ENCODE measurements around the gene RDH13.
A peak's percentile ranks its signal among the peaks of the same experiment; 100 is the strongest.
"Not testable (repeated sequence)": the region's sequence is repeated elsewhere in the genome, so short reads cannot be mapped to it uniquely, and the experiment has no call there.

The RDH13 gene

GRCh38 chr19:55062735-55063491 lies at the start of gene RDH13:
RDH13 (minus strand) TSS chr19:55063148; CDS start chr19:55063032, 116 bp downstream.
- peaks cover 0 to 5% of the 10 kb centered on the region in 2 donors for H3K4me1 ChIP-seq (ENCODE audit: control insufficient read depth in 1 of 2, insufficient read depth in 2 of 2, low read length in 2 of 2)
- H3K36me3 ChIP-seq (ENCODE audit: control insufficient read depth in 1 of 2, insufficient read depth in 2 of 2, low read length in 2 of 2): peaks cover 7 to 12% of the 10 kb centered on the region in 2 donors
- no peaks in the 10 kb centered on the region for H3K9me3 ChIP-seq (ENCODE audit: control insufficient read depth in 1 of 2, low read length in 2 of 2)
- peak within 1 kb of the TSS; percentile 65 to 90 for H3K9ac ChIP-seq (ENCODE audit: low read depth in 1 of 2, low read length in 2 of 2)
- peak within 1 kb of the TSS; percentile 20 for H3K27ac ChIP-seq (ENCODE audit: low read depth, low read length)
- H3K27me3 ChIP-seq (ENCODE audit: control insufficient read depth in 1 of 2, insufficient read depth in 2 of 2, low read length in 2 of 2): no peaks in the 10 kb centered on the region
- peak within 1 kb of the TSS; percentile 65 to 81 for H3K4me3 ChIP-seq (ENCODE audit: low read depth in 1 of 2, low read length in 2 of 2)

GRCh38 chr19:55112246-55112776 lies 49.4 kb upstream of the RDH13 start:
- peaks cover 18 to 28% of the 10 kb centered on the region in 2 donors for H3K36me3 ChIP-seq (ENCODE audit: control insufficient read depth in 1 of 2, insufficient read depth in 2 of 2, low read length in 2 of 2)
- H3K9me3 ChIP-seq (ENCODE audit: control insufficient read depth in 1 of 2, low read length in 2 of 2): no peaks in the 10 kb centered on the region
- H3K4me3 ChIP-seq (ENCODE audit: low read depth in 1 of 2, low read length in 2 of 2): no peak overlapping the region
- H3K4me1 ChIP-seq (ENCODE audit: control insufficient read depth in 1 of 2, insufficient read depth in 2 of 2, low read length in 2 of 2): peaks cover 20 to 35% of the 10 kb centered on the region in 2 donors
- peak overlapping the region; percentile 5 for H3K27ac ChIP-seq (ENCODE audit: low read depth, low read length)
- H3K27me3 ChIP-seq (ENCODE audit: control insufficient read depth in 1 of 2, insufficient read depth in 2 of 2, low read length in 2 of 2): no peaks in the 10 kb centered on the region
- no peak overlapping the region for H3K9ac ChIP-seq (ENCODE audit: low read depth in 1 of 2, low read length in 2 of 2)

GRCh38 chr19:55111238-55111831 lies 48.4 kb upstream of the RDH13 start:
- no peak overlapping the region for H3K9ac ChIP-seq (ENCODE audit: low read depth in 1 of 2, low read length in 2 of 2)
- H3K4me1 ChIP-seq (ENCODE audit: control insufficient read depth in 1 of 2, insufficient read depth in 2 of 2, low read length in 2 of 2): peaks cover 20 to 29% of the 10 kb centered on the region in 2 donors

GRCh38 chr19:55109527-55110291 lies 46.8 kb upstream of the RDH13 start:
- Histone ChIP-seq H3K27me3 (ENCODE audit: control insufficient read depth in 1 of 2, insufficient read depth in 2 of 2, low read length in 2 of 2) (no peaks in the 10 kb centered on the region), H3K9ac (ENCODE audit: low read depth in 1 of 2, low read length in 2 of 2) (no peak overlapping the region), H3K4me3 (ENCODE audit: low read depth in 1 of 2, low read length in 2 of 2) (no peak overlapping the region), H3K27ac (ENCODE audit: low read depth, low read length) (no peak overlapping the region), H3K4me1 (ENCODE audit: control insufficient read depth in 1 of 2, insufficient read depth in 2 of 2, low read length in 2 of 2) (peaks cover 6 to 16% of the 10 kb centered on the region in 2 donors), H3K36me3 (ENCODE audit: control insufficient read depth in 1 of 2, insufficient read depth in 2 of 2, low read length in 2 of 2) (peaks cover 18 to 37% of the 10 kb centered on the region in 2 donors), H3K9me3 (ENCODE audit: control insufficient read depth in 1 of 2, low read length in 2 of 2) (no peaks in the 10 kb centered on the region)

More at GRCh38 chr19:55111238-55111831, 48.4 kb upstream of the RDH13 start:
- Histone ChIP-seq H3K4me3 (ENCODE audit: low read depth in 1 of 2, low read length in 2 of 2) (no peak overlapping the region), H3K27ac (ENCODE audit: low read depth, low read length) (no peak overlapping the region), H3K27me3 (ENCODE audit: control insufficient read depth in 1 of 2, insufficient read depth in 2 of 2, low read length in 2 of 2) (no peaks in the 10 kb centered on the region), H3K9me3 (ENCODE audit: control insufficient read depth in 1 of 2, low read length in 2 of 2) (no peaks in the 10 kb centered on the region), H3K36me3 (ENCODE audit: control insufficient read depth in 1 of 2, insufficient read depth in 2 of 2, low read length in 2 of 2) (peaks cover 18 to 34% of the 10 kb centered on the region in 2 donors)

GRCh38 chr19:55107252-55107651 lies 44.3 kb upstream of the RDH13 start:
- not testable (repeated sequence) for H3K27ac ChIP-seq (ENCODE audit: low read depth, low read length)
- peaks cover 17 to 41% of the 10 kb centered on the region in 2 donors for H3K36me3 ChIP-seq (ENCODE audit: control insufficient read depth in 1 of 2, insufficient read depth in 2 of 2, low read length in 2 of 2)

GRCh38 chr19:55106591-55106990 lies 43.6 kb upstream of the RDH13 start:
- no peak overlapping the region for H3K4me3 ChIP-seq (ENCODE audit: low read depth in 1 of 2, low read length in 2 of 2)
- no peak overlapping the region for H3K27ac ChIP-seq (ENCODE audit: low read depth, low read length)
- no peaks in the 10 kb centered on the region for H3K9me3 ChIP-seq (ENCODE audit: control insufficient read depth in 1 of 2, low read length in 2 of 2)
- no peaks in the 10 kb centered on the region for H3K27me3 ChIP-seq (ENCODE audit: control insufficient read depth in 1 of 2, insufficient read depth in 2 of 2, low read length in 2 of 2)
- H3K4me1 ChIP-seq (ENCODE audit: control insufficient read depth in 1 of 2, insufficient read depth in 2 of 2, low read length in 2 of 2): no peaks in the 10 kb centered on the region
- no peak overlapping the region for H3K9ac ChIP-seq (ENCODE audit: low read depth in 1 of 2, low read length in 2 of 2)
- H3K36me3 ChIP-seq (ENCODE audit: control insufficient read depth in 1 of 2, insufficient read depth in 2 of 2, low read length in 2 of 2): peaks cover 17 to 40% of the 10 kb centered on the region in 2 donors

More at GRCh38 chr19:55107252-55107651, 44.3 kb upstream of the RDH13 start:
- H3K4me3 ChIP-seq (ENCODE audit: low read depth in 1 of 2, low read length in 2 of 2); H3K27me3 ChIP-seq (ENCODE audit: control insufficient read depth in 1 of 2, insufficient read depth in 2 of 2, low read length in 2 of 2); H3K9ac ChIP-seq (ENCODE audit: low read depth in 1 of 2, low read length in 2 of 2); H3K4me1 ChIP-seq (ENCODE audit: control insufficient read depth in 1 of 2, insufficient read depth in 2 of 2, low read length in 2 of 2); H3K9me3 ChIP-seq (ENCODE audit: control insufficient read depth in 1 of 2, low read length in 2 of 2): not testable (repeated sequence)

- H3K9ac ChIP-seq (ENCODE audit: low read depth in 1 of 2, low read length in 2 of 2): no peak overlapping the region
- H3K27ac ChIP-seq (ENCODE audit: low read depth, low read length): no peak overlapping the region
- H3K4me3 ChIP-seq (ENCODE audit: low read depth in 1 of 2, low read length in 2 of 2): no peak overlapping the region
- no peaks in the 10 kb centered on the region for H3K27me3 ChIP-seq (ENCODE audit: control insufficient read depth in 1 of 2, insufficient read depth in 2 of 2, low read length in 2 of 2)
- peaks cover 22 to 46% of the 10 kb centered on the region in 2 donors for H3K36me3 ChIP-seq (ENCODE audit: control insufficient read depth in 1 of 2, insufficient read depth in 2 of 2, low read length in 2 of 2)
- H3K9me3 ChIP-seq (ENCODE audit: control insufficient read depth in 1 of 2, low read length in 2 of 2): no peaks in the 10 kb centered on the region
- no peaks in the 10 kb centered on the region for H3K4me1 ChIP-seq (ENCODE audit: control insufficient read depth in 1 of 2, insufficient read depth in 2 of 2, low read length in 2 of 2)
These were observed 42.3 kb upstream of the RDH13 start for GRCh38 chr19:55105237-55105636.

- Histone ChIP-seq H3K9me3 (ENCODE audit: control insufficient read depth in 1 of 2, low read length in 2 of 2) (no peaks in the 10 kb centered on the region), H3K27ac (ENCODE audit: low read depth, low read length) (no peak overlapping the region), H3K36me3 (ENCODE audit: control insufficient read depth in 1 of 2, insufficient read depth in 2 of 2, low read length in 2 of 2) (peaks cover 21 to 49% of the 10 kb centered on the region in 2 donors), H3K4me3 (ENCODE audit: low read depth in 1 of 2, low read length in 2 of 2) (no peak overlapping the region), H3K4me1 (ENCODE audit: control insufficient read depth in 1 of 2, insufficient read depth in 2 of 2, low read length in 2 of 2) (no peaks in the 10 kb centered on the region), H3K27me3 (ENCODE audit: control insufficient read depth in 1 of 2, insufficient read depth in 2 of 2, low read length in 2 of 2) (no peaks in the 10 kb centered on the region), H3K9ac (ENCODE audit: low read depth in 1 of 2, low read length in 2 of 2) (no peak overlapping the region)
These were observed 40.2 kb upstream of the RDH13 start for GRCh38 chr19:55103190-55103589.

GRCh38 chr19:55101261-55101660 lies 38.3 kb upstream of the RDH13 start:
- Histone ChIP-seq H3K4me3 (ENCODE audit: low read depth in 1 of 2, low read length in 2 of 2) (no peak overlapping the region), H3K27me3 (ENCODE audit: control insufficient read depth in 1 of 2, insufficient read depth in 2 of 2, low read length in 2 of 2) (no peaks in the 10 kb centered on the region), H3K27ac (ENCODE audit: low read depth, low read length) (no peak overlapping the region), H3K9ac (ENCODE audit: low read depth in 1 of 2, low read length in 2 of 2) (no peak overlapping the region), H3K4me1 (ENCODE audit: control insufficient read depth in 1 of 2, insufficient read depth in 2 of 2, low read length in 2 of 2) (no peaks in the 10 kb centered on the region), H3K9me3 (ENCODE audit: control insufficient read depth in 1 of 2, low read length in 2 of 2) (no peaks in the 10 kb centered on the region), H3K36me3 (ENCODE audit: control insufficient read depth in 1 of 2, insufficient read depth in 2 of 2, low read length in 2 of 2) (peaks cover 21 to 48% of the 10 kb centered on the region in 2 donors)
